ENCODE data around the gene NTM. TPM values are rescaled to one million over a fixed set of nuclear protein-coding genes. Genes with fewer than 3 reads are reported as not detected.

Gene NTM
- total RNA-seq, 1 experiment from 2014 or later, result 0.73 TPM

GRCh38 chr11:131549770-131550169 lies 179.4 kb downstream of the NTM start:
- H3K4me3 ChIP-seq (ENCODE audit: low read depth, low read length), result no peak overlapping the region
- no peaks in the 10 kb centered on the region; the same call in 1 of the 2 replicates for H3K27me3 ChIP-seq (replicated peaks; ENCODE audit: control insufficient read depth, insufficient read depth, low read length)
- no peak overlapping the region for H3K27ac Mint-ChIP-seq (ENCODE audit: unreplicated experiment)
- CTCF ChIA-PET, result no interaction called here
- TF ChIP-seq CTCF (IDR thresholded peaks at IDR 0.05; ENCODE audit: insufficient read depth in 1 of 2, low read depth in 1 of 2, low read length in 1 of 2, severe bottlenecking in 1 of 2, unreplicated experiment in 1 of 2), result no peak
- H3K36me3 Mint-ChIP-seq (ENCODE audit: insufficient read depth, unreplicated experiment), result no peaks in the 10 kb centered on the region
- peaks cover 26% of the 10 kb centered on the region for H3K27me3 Mint-ChIP-seq (ENCODE audit: insufficient read depth, unreplicated experiment)
- no peak for DNase-seq
- POLR2A ChIA-PET, result no interaction called here
- no TSS peak for BruUV-seq (replicated peaks)
- intact Hi-C loops (cut with micrococcal nuclease; ENCODE audit: unreplicated experiment), result no loop called here
- no peaks in the 10 kb centered on the region for H3K36me3 ChIP-seq (ENCODE audit: control insufficient read depth, insufficient read depth, low read length)
- no peaks in the 10 kb centered on the region for H3K4me1 ChIP-seq
- no peaks in the 10 kb centered on the region for H3K9me3 Mint-ChIP-seq (ENCODE audit: unreplicated experiment)
- no peaks in the 10 kb centered on the region for H3K4me1 Mint-ChIP-seq (ENCODE audit: low read depth, unreplicated experiment)
- H3K9me3 ChIP-seq, result no peaks in the 10 kb centered on the region; the same call in 1 of the 2 replicates
- H3K4me3 Mint-ChIP-seq (ENCODE audit: unreplicated experiment), result no peak overlapping the region

- H3K27ac Mint-ChIP-seq (ENCODE audit: unreplicated experiment), result no peak overlapping the region
- intact Hi-C loops (cut with micrococcal nuclease; ENCODE audit: unreplicated experiment), result no loop called here
- ChIA-PET CTCF (no interaction called here), POLR2A (no interaction called here)
- Histone ChIP-seq H3K9me3 (no peaks in the 10 kb centered on the region), H3K4me1 (no peaks in the 10 kb centered on the region), H3K27me3 (replicated peaks; ENCODE audit: control insufficient read depth, insufficient read depth, low read length) (no peaks in the 10 kb centered on the region; the same call in 1 of the 2 replicates), H3K4me3 (ENCODE audit: low read depth, low read length) (no peak overlapping the region), H3K36me3 (ENCODE audit: control insufficient read depth, insufficient read depth, low read length) (no peaks in the 10 kb centered on the region)
- no TSS peak for BruUV-seq (replicated peaks)
- no peaks in the 10 kb centered on the region for H3K36me3 Mint-ChIP-seq (ENCODE audit: insufficient read depth, unreplicated experiment)
- no peaks in the 10 kb centered on the region for H3K4me1 Mint-ChIP-seq (ENCODE audit: low read depth, unreplicated experiment)
- peaks cover 23% of the 10 kb centered on the region for H3K27me3 Mint-ChIP-seq (ENCODE audit: insufficient read depth, unreplicated experiment)
- H3K4me3 Mint-ChIP-seq (ENCODE audit: unreplicated experiment), result no peak overlapping the region
- no peak for DNase-seq
- no peaks in the 10 kb centered on the region for H3K9me3 Mint-ChIP-seq (ENCODE audit: unreplicated experiment)
- no peak for TF ChIP-seq CTCF (IDR thresholded peaks at IDR 0.05; ENCODE audit: insufficient read depth in 1 of 2, low read depth in 1 of 2, low read length in 1 of 2, severe bottlenecking in 1 of 2, unreplicated experiment in 1 of 2)
Observed at GRCh38 chr11:131560287-131560686, 189.9 kb downstream of the NTM start.

GRCh38 chr11:131561501-131561900 lies 191.1 kb downstream of the NTM start:
- no TSS peak for BruUV-seq (replicated peaks)
- H3K36me3 ChIP-seq (ENCODE audit: control insufficient read depth, insufficient read depth, low read length), result no peaks in the 10 kb centered on the region
- CTCF ChIA-PET, result no interaction called here
- H3K27me3 Mint-ChIP-seq (ENCODE audit: insufficient read depth, unreplicated experiment), result peaks cover 28% of the 10 kb centered on the region
- intact Hi-C loops (cut with micrococcal nuclease; ENCODE audit: unreplicated experiment), result no loop called here
- POLR2A ChIA-PET, result no interaction called here
- H3K4me3 Mint-ChIP-seq (ENCODE audit: unreplicated experiment), result no peak overlapping the region
- TF ChIP-seq CTCF (IDR thresholded peaks at IDR 0.05; ENCODE audit: insufficient read depth in 1 of 2, low read depth in 1 of 2, low read length in 1 of 2, severe bottlenecking in 1 of 2, unreplicated experiment in 1 of 2), result peak in 1 of 2 experiments; percentile 7
- no peaks in the 10 kb centered on the region for H3K9me3 ChIP-seq
- H3K4me1 Mint-ChIP-seq (ENCODE audit: low read depth, unreplicated experiment), result no peaks in the 10 kb centered on the region
- no peaks in the 10 kb centered on the region; the same call in 1 of the 2 replicates for H3K27me3 ChIP-seq (replicated peaks; ENCODE audit: control insufficient read depth, insufficient read depth, low read length)
- DNase-seq, result no peak
- H3K9me3 Mint-ChIP-seq (ENCODE audit: unreplicated experiment), result no peaks in the 10 kb centered on the region
- H3K4me3 ChIP-seq (ENCODE audit: low read depth, low read length), result no peak overlapping the region
- no peaks in the 10 kb centered on the region for H3K4me1 ChIP-seq
- H3K27ac Mint-ChIP-seq (ENCODE audit: unreplicated experiment), result no peak overlapping the region
- no peaks in the 10 kb centered on the region for H3K36me3 Mint-ChIP-seq (ENCODE audit: insufficient read depth, unreplicated experiment)

Data from Caco-2 (cell line).